ENCODE results near the gene COA1.
A peak's percentile ranks its signal among the peaks of the same experiment; 100 is the strongest.
"Not testable (repeated sequence)": the region's sequence is repeated elsewhere in the genome, so short reads cannot be mapped to it uniquely, and the experiment has no call there.

The COA1 gene

DNA sequence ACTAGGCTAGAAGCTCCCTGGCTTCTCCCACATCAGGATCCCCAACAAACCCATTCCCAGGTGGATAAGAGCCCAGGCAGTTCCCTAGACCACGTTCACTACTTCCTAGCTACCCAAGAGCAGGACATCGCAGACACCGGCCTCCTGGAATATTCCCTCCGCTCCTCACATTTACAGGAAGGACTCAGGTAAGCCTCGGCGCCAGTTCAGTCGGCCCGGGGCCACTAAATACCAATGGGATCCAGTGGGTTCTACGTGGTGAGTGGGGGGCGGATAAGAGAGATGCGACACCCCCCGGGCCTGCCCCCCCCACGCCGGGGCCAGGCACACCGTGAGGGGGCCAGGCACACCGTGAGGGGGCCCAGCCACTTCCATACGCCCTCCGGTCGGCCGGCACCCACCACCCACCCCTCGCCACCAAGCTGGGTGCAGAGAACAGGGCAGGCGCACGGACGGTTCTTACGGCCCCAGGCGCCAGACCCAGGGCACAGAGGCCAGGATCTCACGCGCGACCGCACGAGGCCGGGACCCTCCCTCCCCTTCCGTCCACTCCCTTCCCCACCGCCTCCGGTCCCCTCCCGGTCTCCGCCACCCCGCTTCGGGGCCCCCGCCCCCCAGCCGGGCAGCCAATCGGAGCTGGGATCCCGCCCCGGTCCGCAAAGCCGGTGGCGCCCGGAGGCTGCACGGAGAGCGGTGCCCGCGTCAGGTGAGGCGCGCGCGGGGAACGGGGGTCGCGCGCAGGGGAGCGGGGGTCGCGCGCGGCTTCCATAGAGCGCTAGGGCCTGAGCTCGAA, 28.9 kb upstream of the COA1 start, which contains the start of gene BLVRA:
TSS of gene BLVRA (plus strand) at position 652 of the 793 bp plus-strand sequence. CDS start 12,479 bp downstream, outside the sequence.
- DNase-seq: peak; percentile 65

- DNase-seq: no peak
Measured at GRCh38 chr7:43757073-43757720, 27.9 kb upstream of the COA1 start.

- DNase-seq: no peak
Measured at GRCh38 chr7:43756368-43757072, 27.2 kb upstream of the COA1 start.

DNA sequence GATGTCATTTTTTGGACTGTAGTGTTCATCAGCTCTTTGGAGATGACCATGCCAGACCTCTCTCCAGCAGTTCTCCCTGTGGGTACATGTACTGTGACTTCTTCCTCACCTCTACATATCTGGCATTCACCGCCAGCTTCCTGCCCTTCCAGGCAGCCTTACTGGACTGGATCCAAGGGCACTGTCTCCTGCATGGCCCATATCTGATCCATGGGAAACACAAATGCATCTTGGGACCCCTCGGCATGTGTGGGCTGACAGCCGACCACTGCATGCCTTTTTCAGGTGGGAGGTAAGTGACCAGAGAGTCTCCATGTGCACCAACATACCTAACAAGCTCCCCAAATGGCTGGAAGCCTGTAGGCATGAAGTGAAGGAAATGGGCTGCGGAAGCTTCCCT, 25.3 kb upstream of the COA1 start:
- DNase-seq: no peak

GRCh38 chr7:43753843-43754242, 24.5 kb upstream of the COA1 start:
- no peak for DNase-seq

- DNase-seq: no peak
Measured at GRCh38 chr7:43753271-43753810, 24.0 kb upstream of the COA1 start.

DNA sequence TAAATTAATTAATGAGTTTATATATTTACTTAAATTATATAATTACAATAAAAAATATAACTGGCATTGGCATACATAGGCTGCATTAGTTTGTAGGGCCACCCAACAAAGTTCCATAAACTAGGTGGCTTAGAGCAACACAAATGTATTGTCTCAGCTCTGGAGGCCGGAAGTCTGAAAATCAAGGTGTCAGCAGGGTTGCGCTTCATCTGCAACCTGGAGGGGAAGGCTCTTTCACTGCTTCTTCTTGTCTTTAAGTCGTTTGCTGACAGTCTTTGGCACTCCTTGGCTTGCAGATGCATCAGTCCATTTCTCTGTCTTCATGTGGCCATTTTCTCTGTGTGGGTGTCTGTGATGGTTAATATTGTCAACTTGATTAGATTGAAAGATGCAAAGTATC, 23.1 kb upstream of the COA1 start:
- DNase-seq: no peak

- DNase-seq: no peak
Measured at GRCh38 chr7:43750016-43750887, 20.9 kb upstream of the COA1 start.

- DNase-seq: no peak
Measured at GRCh38 chr7:43749383-43749940, 20.1 kb upstream of the COA1 start.

DNA sequence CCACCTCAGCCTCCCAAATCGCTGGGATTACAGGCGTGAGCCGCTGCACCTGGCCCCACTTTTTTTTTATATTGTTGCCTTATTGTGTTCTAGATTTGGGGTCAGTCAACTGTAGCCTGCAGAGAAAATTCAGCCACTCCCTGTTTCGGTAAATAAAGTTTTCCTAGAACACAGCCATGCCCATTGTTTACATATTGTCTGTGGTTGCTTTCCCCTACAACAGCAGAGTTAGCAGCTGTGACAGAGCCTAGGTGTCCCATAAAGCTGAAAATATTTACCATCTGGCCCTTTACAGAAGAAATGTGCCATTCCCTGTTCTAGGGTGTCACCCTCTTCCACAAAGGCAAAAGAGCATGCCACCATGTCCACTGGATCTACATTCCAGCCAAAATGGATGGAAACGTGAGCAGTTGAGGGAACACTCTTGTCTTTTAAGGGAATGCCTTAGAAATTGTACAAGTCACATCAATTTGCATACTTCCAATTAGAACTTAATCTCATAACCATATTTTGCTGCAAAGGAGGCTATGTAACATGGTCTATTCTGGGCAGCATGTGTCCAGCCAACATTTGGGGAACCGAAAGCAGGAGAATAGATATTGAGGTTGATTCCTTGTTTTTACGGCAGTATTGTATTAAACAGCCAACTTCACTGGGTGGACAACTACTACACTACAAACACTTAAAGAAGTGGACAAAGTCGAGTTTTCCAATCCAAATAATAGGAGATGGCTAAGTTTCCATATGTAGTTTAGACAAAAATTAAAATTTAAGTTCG, 18.2 kb upstream of the COA1 start:
- no peak for DNase-seq

GRCh38 chr7:43742692-43743091, 13.4 kb upstream of the COA1 start:
- DNase-seq: no peak

GRCh38 chr7:43737467-43738127, 8.3 kb upstream of the COA1 start:
- no peak for DNase-seq

- no peak for DNase-seq
Measured at GRCh38 chr7:43735802-43736603, 6.7 kb upstream of the COA1 start.

GRCh38 chr7:43735403-43735801, 6.1 kb upstream of the COA1 start:
- DNase-seq: no peak

DNA sequence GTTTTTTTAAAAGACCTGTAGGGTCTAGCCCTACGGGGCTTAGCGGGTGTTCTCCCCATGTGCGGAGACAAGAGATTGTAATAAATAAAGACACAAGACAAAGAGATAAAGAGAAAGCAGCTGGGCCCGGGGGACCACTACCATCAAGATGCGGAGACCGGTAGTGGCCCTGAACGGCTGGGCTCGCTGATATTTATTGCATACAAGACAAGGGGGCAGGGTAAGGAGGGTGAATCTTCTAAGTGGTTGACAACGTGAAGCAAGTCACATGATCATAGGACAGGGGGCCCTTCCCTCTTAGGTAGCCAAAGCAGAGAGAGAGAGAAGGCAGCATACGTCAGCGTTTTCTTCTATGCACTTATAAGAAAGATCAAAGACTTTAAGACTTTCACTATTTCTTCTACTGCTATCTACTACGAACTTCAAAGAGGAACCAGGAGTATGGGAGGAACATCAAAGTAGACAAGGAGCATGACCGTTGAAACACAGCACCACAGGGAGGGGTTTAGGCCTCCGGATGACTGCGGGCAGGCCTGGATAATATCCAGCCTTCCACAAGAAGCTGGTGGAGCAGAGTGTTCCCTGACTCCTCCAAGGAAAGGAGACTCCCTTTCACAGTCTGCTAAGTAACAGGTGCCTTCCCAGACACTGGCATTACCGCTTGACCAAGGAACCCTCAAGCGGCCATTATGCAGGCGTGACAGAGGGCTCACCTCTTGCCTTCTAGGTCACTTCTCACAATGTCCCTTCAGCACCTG, 5.4 kb upstream of the COA1 start:
- not testable (repeated sequence) for DNase-seq

DNA sequence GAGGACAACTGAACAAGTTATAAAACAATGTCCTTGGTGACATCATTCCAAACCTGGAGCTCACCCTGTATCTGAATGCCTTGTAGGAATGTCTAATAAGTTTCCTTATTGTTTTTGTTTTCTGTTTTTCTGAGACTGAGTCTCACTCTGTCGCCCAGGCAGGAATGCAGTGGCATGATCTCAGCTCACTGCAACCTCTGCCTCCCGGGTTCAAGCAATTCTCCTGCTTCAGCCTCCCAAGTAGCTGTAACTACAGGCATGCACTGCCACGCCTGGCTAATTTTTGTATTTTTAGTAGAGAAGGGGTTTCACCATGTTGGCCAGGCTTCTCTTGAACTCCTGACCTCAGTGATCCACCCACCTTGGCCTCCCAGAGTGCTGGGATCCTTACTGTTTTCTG, 2.2 kb upstream of the COA1 start:
- not testable (repeated sequence) for DNase-seq

DNA sequence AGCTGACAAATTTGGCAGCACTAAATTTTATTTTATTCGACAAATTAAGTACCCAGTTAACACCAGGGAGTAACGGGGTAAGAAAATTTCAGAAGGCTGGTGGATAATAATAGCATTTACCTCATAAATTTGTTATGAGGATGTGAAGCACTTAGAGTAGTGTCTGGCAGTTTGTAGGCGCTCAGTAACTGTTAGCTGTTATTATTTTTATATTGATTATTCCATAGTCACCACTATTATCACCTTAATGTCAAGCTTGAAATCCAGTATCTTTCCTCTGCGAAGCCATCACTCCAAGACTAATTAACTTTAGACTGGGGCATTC, 563 bp upstream of the COA1 start:
- no peak for DNase-seq

- DNase-seq: no peak
Measured at GRCh38 chr7:43727494-43727893, 1.8 kb downstream of the COA1 start.

- no peak for DNase-seq
Measured at GRCh38 chr7:43727003-43727402, 2.3 kb downstream of the COA1 start.
